Measurements from ENCODE around the gene NEDD4L. TPM values are rescaled to one million over a fixed set of nuclear protein-coding genes. Genes with fewer than 3 reads are reported as not detected.
A peak's percentile ranks its signal among the peaks of the same experiment; 100 is the strongest.

NEDD4L gene
- total RNA-seq, 1 donor from 2014 or later, result 41.4 TPM

DNA sequence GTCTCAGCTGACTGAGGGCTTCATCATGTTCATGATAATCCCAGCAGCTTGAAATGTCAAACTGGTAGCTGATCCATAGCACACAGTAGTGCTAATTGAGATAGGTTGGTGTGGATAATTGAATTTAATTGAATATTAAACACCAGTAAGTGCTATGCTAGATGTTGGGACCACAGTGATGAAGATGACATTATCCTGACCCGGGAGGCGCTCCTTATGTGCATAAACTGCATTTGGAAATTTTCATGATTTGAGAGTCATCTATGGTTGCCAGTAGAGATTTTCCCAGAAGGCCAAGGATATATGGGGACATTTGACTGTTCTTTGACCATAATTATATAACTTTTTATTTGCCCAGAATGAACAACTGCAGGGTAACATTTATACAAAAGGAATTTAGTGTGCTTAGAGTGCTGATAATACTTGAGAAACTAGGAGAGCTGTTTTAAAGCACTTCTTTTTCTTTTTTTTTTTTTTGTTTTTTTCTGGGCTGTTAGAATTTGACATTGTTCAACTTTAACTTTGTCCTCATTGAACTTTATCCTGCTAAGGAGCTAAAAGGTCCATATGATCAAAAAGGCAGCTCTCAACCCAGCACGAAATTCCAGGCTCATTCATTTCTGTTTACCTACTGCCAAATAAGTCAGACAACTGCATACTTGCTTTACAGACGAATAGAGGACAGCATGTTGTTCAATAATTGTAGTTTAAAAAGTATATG lies 242.8 kb downstream of the NEDD4L start:
- TF ChIP-seq, protein P1, sequence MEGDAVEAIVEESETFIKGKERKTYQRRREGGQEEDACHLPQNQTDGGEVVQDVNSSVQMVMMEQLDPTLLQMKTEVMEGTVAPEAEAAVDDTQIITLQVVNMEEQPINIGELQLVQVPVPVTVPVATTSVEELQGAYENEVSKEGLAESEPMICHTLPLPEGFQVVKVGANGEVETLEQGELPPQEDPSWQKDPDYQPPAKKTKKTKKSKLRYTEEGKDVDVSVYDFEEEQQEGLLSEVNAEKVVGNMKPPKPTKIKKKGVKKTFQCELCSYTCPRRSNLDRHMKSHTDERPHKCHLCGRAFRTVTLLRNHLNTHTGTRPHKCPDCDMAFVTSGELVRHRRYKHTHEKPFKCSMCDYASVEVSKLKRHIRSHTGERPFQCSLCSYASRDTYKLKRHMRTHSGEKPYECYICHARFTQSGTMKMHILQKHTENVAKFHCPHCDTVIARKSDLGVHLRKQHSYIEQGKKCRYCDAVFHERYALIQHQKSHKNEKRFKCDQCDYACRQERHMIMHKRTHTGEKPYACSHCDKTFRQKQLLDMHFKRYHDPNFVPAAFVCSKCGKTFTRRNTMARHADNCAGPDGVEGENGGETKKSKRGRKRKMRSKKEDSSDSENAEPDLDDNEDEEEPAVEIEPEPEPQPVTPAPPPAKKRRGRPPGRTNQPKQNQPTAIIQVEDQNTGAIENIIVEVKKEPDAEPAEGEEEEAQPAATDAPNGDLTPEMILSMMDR (conservative IDR thresholded peaks at IDR 0.05), result no peak
- H3K36me3 Mint-ChIP-seq (ENCODE audit: low read depth), result no peaks in the 10 kb centered on the region
- no peaks in the 10 kb centered on the region for H3K9me3 Mint-ChIP-seq
- no peak overlapping the region for H3K4me3 Mint-ChIP-seq
- H3K27me3 Mint-ChIP-seq (ENCODE audit: low read depth), result no peaks in the 10 kb centered on the region
- H3K27ac Mint-ChIP-seq (ENCODE audit: unreplicated experiment), result no peak overlapping the region
- H3K4me1 Mint-ChIP-seq, result peaks cover 35% of the 10 kb centered on the region
- no peak for DNase-seq (ENCODE audit: low read depth, low spot score)

DNA sequence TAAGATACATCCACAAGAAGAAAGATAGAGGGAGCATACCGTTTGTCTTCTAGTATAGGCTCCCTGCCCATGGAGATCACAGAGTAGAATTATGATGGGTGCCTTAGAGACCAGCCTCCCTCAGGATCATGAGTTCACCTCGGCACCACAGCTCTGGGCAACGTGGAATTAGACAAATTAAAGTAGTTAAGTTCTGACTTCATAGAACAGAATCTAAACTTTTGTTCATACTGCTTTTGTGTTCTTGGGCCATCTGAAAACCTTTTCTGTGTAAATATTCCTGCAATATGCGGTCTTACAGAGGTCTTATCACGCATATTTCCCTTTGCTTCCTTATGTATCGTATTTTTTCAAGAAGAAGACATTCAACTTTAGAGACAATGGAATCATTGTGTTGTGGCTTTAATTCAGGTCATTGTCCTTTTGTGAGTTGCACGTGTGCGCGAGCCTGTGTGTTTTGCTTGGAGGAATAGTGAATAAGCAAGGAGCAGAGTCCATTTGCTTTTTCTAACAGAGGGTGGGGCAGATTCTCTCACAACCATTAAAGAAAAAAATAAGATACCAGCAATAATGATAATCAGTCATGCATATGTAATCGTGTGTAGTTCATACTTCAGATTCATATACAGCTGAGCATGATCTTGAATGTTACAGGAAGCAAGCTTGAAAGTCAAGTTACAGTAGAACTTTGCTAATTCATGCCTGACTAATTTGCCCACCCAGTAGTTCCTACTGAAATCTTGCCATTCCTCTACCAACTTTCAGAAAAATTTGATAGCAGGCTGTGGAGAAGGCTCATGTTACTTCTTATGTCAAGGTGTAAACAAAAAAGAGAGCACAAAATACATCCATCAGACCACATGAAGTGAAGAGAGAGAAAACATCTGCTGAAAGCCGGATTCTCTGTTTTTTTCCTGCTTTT lies 243.6 kb downstream of the NEDD4L start:
- Mint-ChIP-seq H3K4me1 (peaks cover 35% of the 10 kb centered on the region), H3K27ac (ENCODE audit: unreplicated experiment) (peak overlapping the region; percentile 24), H3K36me3 (ENCODE audit: low read depth) (peaks cover 3% of the 10 kb centered on the region), H3K9me3 (no peaks in the 10 kb centered on the region), H3K4me3 (peak overlapping the region; percentile 33), H3K27me3 (ENCODE audit: low read depth) (no peaks in the 10 kb centered on the region)
- TF ChIP-seq, protein P1 (conservative IDR thresholded peaks at IDR 0.05), result no peak
- no peak for DNase-seq (ENCODE audit: low read depth, low spot score)

DNA sequence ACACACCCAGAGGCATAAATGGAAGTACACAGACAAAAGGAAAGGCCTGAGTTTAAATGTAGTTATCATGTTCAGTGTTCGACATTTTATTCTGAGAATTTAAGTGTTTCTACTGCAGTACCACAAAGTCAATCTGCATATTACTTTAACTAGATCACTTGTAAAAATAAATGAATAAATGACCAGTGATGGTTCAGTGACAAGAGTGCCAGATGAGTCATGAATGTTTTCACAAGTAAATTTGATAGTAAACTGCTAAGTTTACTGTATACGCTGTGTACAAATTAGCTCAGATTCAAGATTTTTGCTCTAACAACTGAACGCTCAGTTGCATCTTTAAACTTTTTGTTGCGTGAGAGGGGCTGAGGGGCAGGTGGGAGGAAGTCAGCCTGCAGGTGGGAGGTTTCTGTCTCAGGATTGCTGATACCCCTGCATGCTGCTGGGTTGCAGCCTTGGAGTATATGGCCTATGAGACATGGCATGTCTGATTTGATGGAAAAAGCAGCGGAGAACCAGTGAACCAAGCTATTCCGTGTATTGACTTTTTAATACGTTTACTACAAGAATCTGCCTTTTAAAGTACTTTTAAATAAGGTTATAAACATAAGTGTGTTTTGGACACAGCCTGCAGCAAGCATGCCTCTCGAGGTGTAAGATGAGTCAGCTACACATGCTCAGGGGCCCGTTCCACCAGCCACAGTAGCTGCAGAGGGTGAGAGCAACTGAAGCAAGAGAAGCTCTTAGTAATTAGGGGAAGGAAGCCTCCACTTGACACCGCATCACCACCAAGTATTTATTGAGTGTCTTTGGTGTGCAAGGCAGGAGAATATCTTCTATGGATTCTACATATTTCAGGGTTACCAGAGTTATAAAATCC lies 245.1 kb downstream of the NEDD4L start:
- H3K4me3 Mint-ChIP-seq, result no peak overlapping the region
- TF ChIP-seq, protein P1 (conservative IDR thresholded peaks at IDR 0.05), result no peak
- no peaks in the 10 kb centered on the region for H3K27me3 Mint-ChIP-seq (ENCODE audit: low read depth)
- no peak overlapping the region for H3K27ac Mint-ChIP-seq (ENCODE audit: unreplicated experiment)
- H3K36me3 Mint-ChIP-seq (ENCODE audit: low read depth), result peaks cover 3% of the 10 kb centered on the region
- H3K9me3 Mint-ChIP-seq, result no peaks in the 10 kb centered on the region
- DNase-seq (ENCODE audit: low read depth, low spot score), result no peak
- H3K4me1 Mint-ChIP-seq, result peaks cover 35% of the 10 kb centered on the region

DNA sequence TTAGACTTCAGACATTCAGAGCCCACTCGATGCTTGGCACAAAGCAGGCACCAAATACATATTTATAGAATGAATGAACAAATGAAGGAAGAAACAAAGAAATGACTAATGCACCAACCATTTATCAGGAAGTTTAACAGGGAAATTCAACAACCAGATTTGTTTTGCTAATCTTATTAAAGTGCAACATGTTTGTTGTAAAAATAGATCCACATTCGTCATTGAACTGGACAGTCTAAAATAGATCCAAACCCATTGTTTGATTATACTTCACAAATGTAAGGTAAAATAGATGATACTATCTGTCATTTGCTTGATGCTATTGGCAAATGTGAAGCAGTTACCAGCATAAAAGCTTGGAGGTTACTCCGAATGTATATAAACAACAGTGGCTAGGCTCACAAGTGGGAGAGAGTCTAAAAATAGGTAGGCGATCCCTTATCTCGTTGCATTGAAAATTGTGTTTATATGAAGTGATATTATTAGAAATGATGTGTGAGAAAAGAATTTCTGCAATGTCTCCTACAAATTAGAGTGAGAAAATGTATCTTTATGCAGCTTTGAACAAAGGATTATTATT lies 246.2 kb downstream of the NEDD4L start:
- H3K4me3 Mint-ChIP-seq, result no peak overlapping the region
- no peak for DNase-seq (ENCODE audit: low read depth, low spot score)
- TF ChIP-seq, protein P1 (conservative IDR thresholded peaks at IDR 0.05), result no peak
- H3K4me1 Mint-ChIP-seq, result peaks cover 29% of the 10 kb centered on the region
- no peaks in the 10 kb centered on the region for H3K27me3 Mint-ChIP-seq (ENCODE audit: low read depth)
- H3K9me3 Mint-ChIP-seq, result no peaks in the 10 kb centered on the region
- no peak overlapping the region for H3K27ac Mint-ChIP-seq (ENCODE audit: unreplicated experiment)
- H3K36me3 Mint-ChIP-seq (ENCODE audit: low read depth), result peaks cover 3% of the 10 kb centered on the region

DNA sequence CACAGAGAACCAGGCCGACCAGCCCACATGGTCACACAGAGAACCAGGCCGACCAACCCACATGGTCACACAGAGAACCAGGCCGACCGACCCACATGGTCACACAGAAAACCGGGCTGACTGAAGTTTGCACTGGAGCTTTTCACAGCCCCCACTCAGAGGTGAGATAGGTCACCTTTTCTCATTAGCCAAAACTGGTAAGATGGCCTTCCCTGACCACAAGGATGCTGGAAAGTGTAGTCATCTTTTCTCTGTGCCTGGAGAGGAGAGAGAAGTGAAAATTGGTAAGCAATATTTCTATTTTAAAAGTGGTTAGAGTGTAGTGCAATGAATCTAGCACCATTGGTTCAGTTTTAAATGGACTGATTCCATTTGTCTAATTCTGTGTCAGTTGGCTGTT lies 247.1 kb downstream of the NEDD4L start:
- Mint-ChIP-seq H3K27me3 (ENCODE audit: low read depth) (no peaks in the 10 kb centered on the region), H3K4me1 (peaks cover 29% of the 10 kb centered on the region), H3K9me3 (no peaks in the 10 kb centered on the region), H3K36me3 (ENCODE audit: low read depth) (peaks cover 3% of the 10 kb centered on the region), H3K27ac (ENCODE audit: unreplicated experiment) (no peak overlapping the region), H3K4me3 (no peak overlapping the region)
- DNase-seq (ENCODE audit: low read depth, low spot score), result no peak
- TF ChIP-seq, protein P1 (conservative IDR thresholded peaks at IDR 0.05), result no peak
